GM12878 (cell line): ENCODE results near the gene OTULIN. TPM values are rescaled to one million over a fixed set of nuclear protein-coding genes. Genes with fewer than 3 reads are reported as not detected.

Source experiments
- ATAC-seq: fragments of 200-7000 bp; cut with Tn5 transposase; 3 replicates; pipeline ENCODE4 v1.9.1; 2020; ENCODE audit warnings: mild to moderate bottlenecking, moderate library complexity
- BruUV-seq: library from RNA; stranded (reverse); fragments of 400-500 nt; replicated peaks from 2 replicates; lab custom pipeline; 2021; lab: Mats Ljungman, UMichigan
- CTCF ChIA-PET: fragments of 300-600 bp; sonication (Branson Sonifier 250); formaldehyde crosslinking; extraction: SDS; loops from one replicate; lab custom pipeline; 2021; ENCODE audit warnings: inconsistent platforms; lab: Yijun Ruan, JAX
- POLR2A ChIA-PET: fragments of 350-600 bp; formaldehyde crosslinking; extraction: SDS; loops from one replicate; lab custom pipeline; 2021; ENCODE audit warnings: inconsistent platforms; lab: Charles Lee
- RAD21 ChIA-PET: fragments of 300-600 bp; sonication (Branson Sonifier 250); formaldehyde crosslinking; loops from one replicate; lab custom pipeline; 2023; ENCODE audit warnings: antibody characterized with exemption; ENCODE audit not compliant: unreplicated experiment; lab: Charles Lee
- SMC1A ChIA-PET: fragments of 300-600 bp; sonication (Branson Sonifier 250); formaldehyde crosslinking; loops from one replicate; lab custom pipeline; 2023; ENCODE audit not compliant: unreplicated experiment, uncharacterized antibody; lab: Charles Lee
- DNase-seq: peaks from one replicate; pipeline ENCODE4 v3.0.0-alpha.2; 2011; ENCODE audit warnings: low read depth, low spot score
- FAIRE-seq: peaks from 3 replicates; lab custom pipeline; 2011; peaks lifted over from hg19 to GRCh38; lab: Jason Lieb, UNC
- H2AFZ ChIP-seq: 2 replicates; pipeline ENCODE4 v1.6.0; 2011; ENCODE audit warnings: low read depth, low read length, control low read depth; ENCODE audit not compliant: control insufficient read depth
- H3K27ac ChIP-seq: 2 replicates; pipeline ENCODE4 v1.5.1; 2011; ENCODE audit warnings: control low read depth; ENCODE audit not compliant: control insufficient read depth, insufficient read depth
- H3K27me3 ChIP-seq, 2 experiments: replicated peaks in 1 of 2; 2 replicates each; pipeline versions ENCODE4 v1.6.0 to v1.6.1; 2011; ENCODE audit warnings: low read length in 1 of 2; ENCODE audit not compliant: control insufficient read depth in 2 of 2, insufficient read depth in 2 of 2
- H3K36me3 ChIP-seq, 2 experiments: 2 replicates each; pipeline ENCODE4 v1.5.1; 2011; ENCODE audit warnings: low read length in 1 of 2; ENCODE audit not compliant: control insufficient read depth in 2 of 2, insufficient read depth in 2 of 2
- H3K4me1 ChIP-seq: 2 replicates; pipeline ENCODE4 v1.6.1; 2011; ENCODE audit warnings: mild to moderate bottlenecking, low read length, moderate library complexity, mixed read lengths; ENCODE audit not compliant: control insufficient read depth, insufficient read depth
- H3K4me2 ChIP-seq: 2 replicates; pipeline ENCODE4 v1.6.0; 2011; ENCODE audit warnings: control low read depth; ENCODE audit not compliant: control insufficient read depth, insufficient read depth
- H3K4me3 ChIP-seq: fragments of 200-600 bp; sonication (generic); 2 replicates; pipeline ENCODE4 v1.5.1; 2016
- H3K79me2 ChIP-seq: 2 replicates; pipeline ENCODE4 v1.6.0; 2011; ENCODE audit warnings: low read length; ENCODE audit not compliant: control insufficient read depth, insufficient read depth
- H3K9ac ChIP-seq: 2 replicates; pipeline ENCODE4 v1.8.0; 2011; ENCODE audit warnings: low read length, control low read depth, mixed read lengths; ENCODE audit not compliant: control insufficient read depth, insufficient read depth
- H3K9me3 ChIP-seq: replicated peaks from 3 replicates; pipeline ENCODE4 v1.5.1; 2011; ENCODE audit warnings: mild to moderate bottlenecking, low read length; ENCODE audit not compliant: control insufficient read depth, insufficient read depth
- H4K20me1 ChIP-seq: 2 replicates; pipeline ENCODE4 v1.6.0; 2011; ENCODE audit not compliant: control insufficient read depth, insufficient read depth
- FOS ChIP-seq: IDR thresholded peaks from 3 replicates; pipeline ENCODE4 v1.6.1; 2011; ENCODE audit warnings: borderline replicate concordance; ENCODE audit not compliant: insufficient read length; ENCODE audit errors: extremely low read depth
- FOXM1 ChIP-seq: IDR thresholded peaks from 2 replicates; pipeline ENCODE4 v1.6.1; 2012; ENCODE audit warnings: low read depth, mild to moderate bottlenecking, inconsistent platforms, low read length, moderate library complexity
- MLLT1 ChIP-seq: fragments of 450-650 bp; IDR thresholded peaks from 2 replicates; pipeline ENCODE4 v1.6.1; 2016; ENCODE audit warnings: mild to moderate bottlenecking
- POLR2AphosphoS5 ChIP-seq: IDR thresholded peaks from 2 replicates; pipeline ENCODE4 v1.6.1; 2011; ENCODE audit warnings: mild to moderate bottlenecking, low read length, inconsistent platforms
- PRDM15 ChIP-seq: fragments of 450-650 bp; formaldehyde crosslinking; IDR thresholded peaks from 2 replicates; pipeline ENCODE4 v1.4.0; 2020; ENCODE audit warnings: mild to moderate bottlenecking, moderate library complexity
- RELA ChIP-seq: fragments of 450-650 bp; IDR thresholded peaks from 2 replicates; pipeline ENCODE4 v1.8.0; 2014; ENCODE audit warnings: borderline replicate concordance; ENCODE audit not compliant: partially characterized antibody
- SPI1 ChIP-seq: IDR thresholded peaks from 2 replicates; pipeline ENCODE4 v1.6.1; 2011; ENCODE audit warnings: low read depth, mild to moderate bottlenecking, low read length, moderate library complexity, borderline replicate concordance; ENCODE audit not compliant: insufficient read depth
- TAF1 ChIP-seq: IDR thresholded peaks from 2 replicates; pipeline ENCODE4 v1.6.1; 2011; ENCODE audit warnings: mild to moderate bottlenecking, low read depth, low read length, borderline replicate concordance
- YBX1 ChIP-seq: fragments of 450-650 bp; IDR thresholded peaks from 2 replicates; pipeline ENCODE4 v1.6.1; 2016; ENCODE audit warnings: antibody characterized with exemption
- YY1 ChIP-seq: IDR thresholded peaks from 2 replicates; pipeline ENCODE4 v1.6.1; 2011; ENCODE audit warnings: low read depth, mild to moderate bottlenecking, low read length
- ZBTB40 ChIP-seq: fragments of 450-650 bp; IDR thresholded peaks from 2 replicates; pipeline ENCODE4 v1.6.1; 2016; ENCODE audit warnings: mild to moderate bottlenecking, moderate library complexity, borderline replicate concordance
- WGBS: methylation state at CpG from one replicate; pipeline ENCODE4 v1.1.6; 2016; ENCODE audit warnings: low lambda C conversion rate; ENCODE audit not compliant: insufficient replicate concordance, insufficient coverage; ENCODE audit errors: missing lambda C conversion rate; 5-methylcytosine and 5-hydroxymethylcytosine counted together
- in situ Hi-C: fragments of 300-500 bp; cut with MboI; formaldehyde crosslinking; loops from 9 replicates; pipeline ENCODE4 v1.14.3; 2018; ENCODE audit warnings: mixed read lengths
- intact Hi-C: fragments of 100-400 bp; cut with micrococcal nuclease; formaldehyde crosslinking; loops from one replicate; pipeline ENCODE4 v1.14.2; 2022; ENCODE audit not compliant: unreplicated experiment
- polyA plus RNA-seq, 11 experiments: library from polyadenylated mRNA; depleted of rRNA in 4 of 11; unstranded in 6 of 11; stranded (reverse) in 5 of 11; fragments of >200 nt; fragmentation: Nextera tagmentation in 4 of 11; fragmentation: Illumina TruSeq in 1 of 11; extraction: Ambion mirVana in 4 of 11; extraction: Trizol in 1 of 11; gene quantifications; 1 replicate in 1 of 11; 2 replicates in 10 of 11; pipeline versions ENCODE4 v1.2.1 to v1.2.3, GENCODE V29; 2011 to 2016; ENCODE audit warnings: inconsistent platforms in 2 of 11, missing spikeins in 2 of 11, low read depth in 1 of 11
- total RNA-seq, 4 experiments: library from RNA; depleted of rRNA in 3 of 4; stranded (reverse); fragments of >200 nt in 3 of 4; fragmentation: Illumina TruSeq in 1 of 4; extraction: Trizol in 1 of 4; gene quantifications; 2 replicates each; pipeline versions ENCODE4 v1.2.1 to v1.2.3, GENCODE V29; 2013 to 2021

Gene OTULIN
- total and polyA plus RNA-seq, 10 of the 15 experiments (the other 5 are each of a cell fraction or from before 2014, with no cell fraction given) = 6.6 to 70.5 (median 28.7) TPM

- no peak for TF ChIP-seq YBX1
- no peak for TF ChIP-seq YY1
- TF ChIP-seq PRDM15 (CRISPR knock-in tag) = no peak
- no peak for TF ChIP-seq RELA
Measured at GRCh38 chr5:14662721-14663260, 1.7 kb upstream of the OTULIN start (continued).

GRCh38 chr5:14663734-14664269, 716 bp upstream of the OTULIN start:
- intact Hi-C loops = no loop called here
- Histone ChIP-seq H3K36me3 (0 out of 4 replicates have a peak, but pooled peaks cover 0 to 5% of the 10 kb centered on the region in 2 experiments), H2AFZ (peak overlapping the region; percentile 83), H3K4me2 (peak overlapping the region; percentile 57), H3K4me3 (peak overlapping the region; percentile 84), H3K9me3 (no peaks in the 10 kb centered on the region; the same call in 1 of the 3 replicates), H3K27ac (peak overlapping the region; percentile 90), H3K27me3 (no peaks in the 10 kb centered on the region), H3K79me2 (peaks cover 68% of the 10 kb centered on the region), H4K20me1 (no peaks in the 10 kb centered on the region), H3K9ac (peak overlapping the region; percentile 94), H3K4me1 (peaks cover 3% of the 10 kb centered on the region)
- ATAC-seq (peak; percentile 47), DNase-seq (no peak), FAIRE-seq (peak; percentile 79)
- CTCF ChIA-PET = interaction anchor here (1.5 kb wide), 1 partner anchor 15 kb away, joined by 4 read pairs; no protein-coding TSS in a partner anchor
- SMC1A ChIA-PET = interaction anchor here (0.8 kb wide), 1 partner anchor 14 kb away, joined by 3 read pairs; no protein-coding TSS in a partner anchor
- POLR2A ChIA-PET = interaction anchor here (1.1 kb wide), 1 partner anchor 9 kb away, joined by 3 read pairs; no protein-coding TSS in a partner anchor
- under 1% methylated on average over 24 of the region's 24 CpGs for WGBS
- BruUV-seq = TSS peak; percentile 89
- RAD21 ChIA-PET = no interaction called here
- in situ Hi-C loops = loop anchor here (25.0 kb wide), 1 partner anchor 502 kb away; no protein-coding TSS in a partner anchor
- TF ChIP-seq FOXM1 (peak; percentile 36; the same call in 1 of the 2 replicates), MLLT1 (peak; percentile 72; the same call in 1 of the 2 replicates), SPI1 (0 out of 2 replicates have a peak, but pooled peaks have one; percentile 23), POLR2AphosphoS5 (0 out of 2 replicates have a peak, but pooled peaks have one; percentile 11), TAF1 (peak; percentile 16; the same call in 1 of the 2 replicates), ZBTB40 (0 out of 2 replicates have a peak, but pooled peaks have one; percentile 1), FOS (no peak)
